Heart left ventricle (tissue), 16 donors: ENCODE results near the gene BTNL2. TPM values are rescaled to one million over a fixed set of nuclear protein-coding genes. Genes with fewer than 3 reads are reported as not detected.

Experiments
- ATAC-seq, 4 donors: fragments of 200-7000 bp; cut with Tn5 transposase; one replicate each; pipeline ENCODE4 v1.9.1; 2020 to 2022; ENCODE audit warnings: moderate library complexity in 4 of 4, mild to moderate bottlenecking in 3 of 4, moderate number of reproducible peaks in 1 of 4
- DNase-seq, 5 donors: peaks; one replicate each; pipeline ENCODE4 v3.0.0-alpha.2; 2020
- H3K27ac ChIP-seq, 12 donors: fragments of 200-600 bp; sonication (generic) in 4 of 12; one replicate each; pipeline versions ENCODE4 v1.5.0 to v1.8.0; 2016 to 2022; ENCODE audit warnings: mild to moderate bottlenecking in 2 of 12
- H3K27me3 ChIP-seq, 9 donors: fragments of 200-600 bp; sonication (generic) in 2 of 9; one replicate each; pipeline versions ENCODE4 v1.5.1 to v1.8.0; 2016 to 2022; ENCODE audit warnings: mild to moderate bottlenecking in 3 of 9
- H3K36me3 ChIP-seq, 9 donors: fragments of 200-600 bp; sonication (generic) in 2 of 9; one replicate each; pipeline versions ENCODE4 v1.5.0 to v1.8.0; 2018 to 2022; ENCODE audit warnings: mild to moderate bottlenecking in 2 of 9
- H3K4me1 ChIP-seq, 12 donors: fragments of 200-600 bp; sonication (generic) in 4 of 12; one replicate each; pipeline versions ENCODE4 v1.5.0 to v1.8.0; 2016 to 2022; ENCODE audit warnings: mild to moderate bottlenecking in 3 of 12
- H3K4me3 ChIP-seq, 12 donors: fragments of 200-600 bp; sonication (generic) in 4 of 12; one replicate each; pipeline versions ENCODE4 v1.5.0 to v1.8.0; 2017 to 2022; ENCODE audit warnings: mild to moderate bottlenecking in 9 of 12, moderate library complexity in 4 of 12
- H3K9me3 ChIP-seq, 12 donors: fragments of 200-600 bp; sonication (generic) in 4 of 12; one replicate each; pipeline versions ENCODE4 v1.5.0 to v1.8.0; 2016 to 2022; ENCODE audit warnings: mild to moderate bottlenecking in 1 of 12
- CTCF ChIP-seq, 12 donors: fragments of 200-600 bp; sonication (generic) in 4 of 12; IDR thresholded peaks; one replicate each; pipeline versions ENCODE4 v1.5.0 to v1.8.0; 2018 to 2022; ENCODE audit warnings: antibody characterized with exemption in 12 of 12, mild to moderate bottlenecking in 5 of 12
- POLR2A ChIP-seq, 2 donors: fragments of 450-650 bp; IDR thresholded peaks; one replicate each; pipeline ENCODE4 v1.6.1; 2017; ENCODE audit warnings: antibody characterized with exemption in 2 of 2, mild to moderate bottlenecking in 2 of 2, moderate library complexity in 2 of 2
- WGBS, 4 donors: extraction: QIAGEN DNeasy Blood & Tissue Kit in 2 of 4; methylation state at CpG; one replicate each; pipeline versions ENCODE4 v1.1.5 to v1.1.7; 2013 to 2018; 5-methylcytosine and 5-hydroxymethylcytosine counted together
- intact Hi-C, 10 donors: fragments of 100-400 bp; cut with DNase I; formaldehyde crosslinking; loops; one replicate each; pipeline versions ENCODE4 v1.11.1 to v1.14.2; 2022
- polyA plus RNA-seq, 2 donors: library from polyadenylated mRNA; stranded (reverse); fragments of 200-250 nt; gene quantifications; one replicate each; pipeline ENCODE4 v1.2.3, GENCODE V29; 2013
- total RNA-seq, 9 donors: library from RNA; depleted of rRNA in 2 of 9; stranded (reverse); fragments of >200 nt in 2 of 9; fragmentation: NEBNext Ultra II Directional in 3 of 9; extraction: Animal tissue kit (Norgen Biotek cat#: 25700) in 3 of 9; gene quantifications; one replicate each; pipeline versions ENCODE4 v1.1.0 to v1.2.4, GENCODE V29; 2016 to 2023
- donor health status: ischemic (EF 13 %, LVEDD 7.1; RV severe dilation, severe dysfunction).
- donor health status: healthy with polysubstance abuse.
- donor health status: DM: no; HTN: yes; CAD: no.
- donor health status: DM: no; HTN: no; CAD: no.
- donor health status: ischemic (EF 25% LVEDD 6.9; RV normal size, moderate dysfunction).
- donor health status: ischemic (EF 25% LVEDD 5.7; RV mildly dilated, moderate dysfunction).
- donor health status: healthy.
- donor health status: DM: yes; HTN: yes; CAD: no.
- donor health status: ischemic (EF 35%, LVEDD 5.7; RV mildly dilated, moderate dysfunction).
- donor health status: nonischemic (EF 11% LVEDD 7.7; RV severe dilation, severe dysfunction).
- donor health status: DM: yes; HTN: yes; CAD: no.
- donor health status: PGD.
- donor health status: ischemic (EF 29% LVEDD 5.4; RV normal size, mild dysfunction).
- donor health status: nonischemic (EF 23%, LVEDD 6.1; RV moderate dilation, normal function).

BTNL2 gene
- total and polyA plus RNA-seq, 11 donors, result not detected

- no peak overlapping the region for H3K4me3 ChIP-seq
- H3K36me3 ChIP-seq, result no peaks in the 10 kb centered on the region
- no peak for ATAC-seq
- peaks cover 0 to 15% (median 0%) of the 10 kb centered on the region in 9 donors for H3K27me3 ChIP-seq
- intact Hi-C loops, result no loop called here
- no peaks in the 10 kb centered on the region for H3K4me1 ChIP-seq
- 71 to 82% (median 72%) methylated on average over 7 of the region's 7 CpGs for WGBS, 4 donors
- DNase-seq, result no peak
- no peak for TF ChIP-seq CTCF (IDR thresholded peaks at IDR 0.05)
- H3K9me3 ChIP-seq, result no peaks in the 10 kb centered on the region
- no peak overlapping the region for H3K27ac ChIP-seq
Measured at GRCh38 chr6:32375739-32376529, 31.0 kb downstream of the BTNL2 start.

- DNase-seq (no peak), ATAC-seq (no peak)
- TF ChIP-seq POLR2A (IDR thresholded peaks at IDR 0.05) (no peak), CTCF (IDR thresholded peaks at IDR 0.05) (no peak)
- H3K4me3 ChIP-seq, result no peak within 1 kb of the TSS
- H3K36me3 ChIP-seq, result no peaks in the 10 kb centered on the region
- H3K27me3 ChIP-seq, result peaks cover 0 to 14% (median 0%) of the 10 kb centered on the region in 9 donors
- no peak within 1 kb of the TSS for H3K27ac ChIP-seq
- H3K4me1 ChIP-seq, result no peaks in the 10 kb centered on the region
- intact Hi-C loops, result no loop called here
- H3K9me3 ChIP-seq, result no peaks in the 10 kb centered on the region
Measured at GRCh38 chr6:32371803-32372202, 35.2 kb downstream of the BTNL2 start, which contains the start of gene TSBP1. TSS of gene TSBP1 (minus strand) at chr6:32371903. CDS start at chr6:32371706, 197 bp downstream.

- H3K4me3 ChIP-seq, result no peak overlapping the region
- ATAC-seq (no peak), DNase-seq (no peak)
- peaks cover 0 to 8% (median 0%) of the 10 kb centered on the region in 9 donors for H3K27me3 ChIP-seq
- no peak for TF ChIP-seq POLR2A (IDR thresholded peaks at IDR 0.05)
- no peak for TF ChIP-seq CTCF (IDR thresholded peaks at IDR 0.05)
- no peaks in the 10 kb centered on the region for H3K36me3 ChIP-seq
- WGBS, 4 donors, result 24 to 42% (median 30%) methylated on average over 1 of the region's 1 CpG
- intact Hi-C loops, result no loop called here
- H3K4me1 ChIP-seq, result no peaks in the 10 kb centered on the region
- no peaks in the 10 kb centered on the region for H3K9me3 ChIP-seq
- no peak overlapping the region for H3K27ac ChIP-seq
Measured at GRCh38 chr6:32371229-32371628, 35.8 kb downstream of the BTNL2 start.

GRCh38 chr6:32370505-32370904 is 36.5 kb downstream of the BTNL2 start:
- intact Hi-C loops, result no loop called here
- TF ChIP-seq CTCF (IDR thresholded peaks at IDR 0.05) (no peak), POLR2A (IDR thresholded peaks at IDR 0.05) (no peak)
- Histone ChIP-seq H3K4me1 (no peaks in the 10 kb centered on the region), H3K27ac (no peak overlapping the region), H3K9me3 (no peaks in the 10 kb centered on the region), H3K4me3 (no peak overlapping the region), H3K36me3 (no peaks in the 10 kb centered on the region), H3K27me3 (peaks cover 0 to 7% (median 0%) of the 10 kb centered on the region in 9 donors)
- DNase-seq, result no peak
- no peak for ATAC-seq
- WGBS, 4 donors, result 80 to 94% (median 88%) methylated on average over 2 of the region's 2 CpGs
